Non-pigmented ciliary epithelial cell (primary cell): Measurements from ENCODE around the gene CROCC.
"Not testable (repeated sequence)": the region's sequence is repeated elsewhere in the genome, so short reads cannot be mapped to it uniquely, and the experiment has no call there.

Experiments used
- DNase-seq: peaks from one replicate; pipeline ENCODE4 v3.0.0-alpha.2; 2010; ENCODE audit warnings: low read depth

Gene CROCC

GRCh38 chr1:16921391-16922185 lies at the start of gene CROCC:
TSS of gene CROCC (plus strand) at chr1:16921931. CDS start at chr1:16922019, 88 bp downstream.
- no peak for DNase-seq

- DNase-seq = peak; percentile 52
Observed at GRCh38 chr1:16872152-16873075, 49.3 kb upstream of the CROCC start.

- DNase-seq = not testable (repeated sequence)
Observed at GRCh38 chr1:16873076-16873879, 48.5 kb upstream of the CROCC start.

GRCh38 chr1:16874968-16875765 lies 46.6 kb upstream of the CROCC start:
- not testable (repeated sequence) for DNase-seq

- DNase-seq = not testable (repeated sequence)
Observed at GRCh38 chr1:16881742-16882141, 40.0 kb upstream of the CROCC start.

GRCh38 chr1:16882986-16883385 lies 38.7 kb upstream of the CROCC start:
- DNase-seq = no peak

GRCh38 chr1:16884487-16884886 lies 37.2 kb upstream of the CROCC start:
- DNase-seq = not testable (repeated sequence)

GRCh38 chr1:16886860-16887605 lies 34.7 kb upstream of the CROCC start:
- DNase-seq = no peak

- DNase-seq = no peak
Observed at GRCh38 chr1:16888860-16889816, 32.6 kb upstream of the CROCC start.

GRCh38 chr1:16890539-16891021 lies 31.2 kb upstream of the CROCC start:
- not testable (repeated sequence) for DNase-seq

- DNase-seq = not testable (repeated sequence)
Observed at GRCh38 chr1:16891057-16891456, 30.7 kb upstream of the CROCC start.

GRCh38 chr1:16892978-16893525 lies 28.7 kb upstream of the CROCC start:
- DNase-seq = not testable (repeated sequence)

- not testable (repeated sequence) for DNase-seq
Observed at GRCh38 chr1:16893796-16894195, 27.9 kb upstream of the CROCC start.

- DNase-seq = not testable (repeated sequence)
Observed at GRCh38 chr1:16894338-16894737, 27.4 kb upstream of the CROCC start.

- not testable (repeated sequence) for DNase-seq
Observed at GRCh38 chr1:16895233-16895597, 26.5 kb upstream of the CROCC start.

- peak; percentile 96 for DNase-seq
Observed at GRCh38 chr1:16895598-16896315, 26.0 kb upstream of the CROCC start, which contains the start of gene RNU1-2. TSS of gene RNU1-2 (plus strand) at chr1:16895980.

GRCh38 chr1:16896316-16897055 lies 25.2 kb upstream of the CROCC start:
- DNase-seq = not testable (repeated sequence)
